ENCODE measurements around the gene DYNC2LI1.
"Not testable (repeated sequence)": the region's sequence is repeated elsewhere in the genome, so short reads cannot be mapped to it uniquely, and the experiment has no call there.

DNA sequence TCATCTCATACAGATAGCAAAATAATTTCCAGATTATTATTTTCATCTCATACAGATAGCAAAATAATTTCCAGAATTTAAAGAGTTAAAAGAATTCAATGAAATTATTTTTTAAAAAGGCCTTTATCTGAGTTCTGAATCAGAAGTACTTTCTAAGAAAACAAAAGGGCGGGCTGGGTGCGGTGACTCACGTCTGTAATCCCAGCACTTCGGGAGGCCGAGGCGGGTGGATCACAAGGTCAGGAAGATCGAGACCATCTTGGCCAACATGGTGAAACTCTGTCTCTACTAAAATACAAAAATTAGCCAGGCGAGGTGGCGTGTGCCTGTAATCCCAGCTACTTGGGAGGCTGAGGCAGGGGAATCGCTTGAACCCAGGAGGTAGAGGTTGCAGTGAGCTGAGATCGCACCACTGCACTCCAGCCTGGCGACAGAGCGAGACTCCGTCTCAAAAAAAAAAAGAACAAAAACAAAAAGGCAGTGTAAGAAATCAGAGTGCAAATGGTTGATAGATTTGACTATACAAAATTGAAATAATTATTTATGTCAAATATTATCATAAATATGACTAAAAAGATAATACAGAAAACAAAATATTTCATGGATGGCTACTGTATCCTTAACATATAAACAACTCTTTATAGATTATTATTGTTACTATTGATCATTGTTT is 46.7 kb upstream of the DYNC2LI1 start:
- TF ChIP-seq CTCF (IDR thresholded peaks at IDR 0.05; ENCODE audit: low read length); EZH2 (IDR thresholded peaks at IDR 0.05; ENCODE audit: borderline replicate concordance, low read length): not testable (repeated sequence)

Measured in OCI-LY1 (cell line).